ENCODE results near the gene TMEM40. TPM values are rescaled to one million over a fixed set of nuclear protein-coding genes. Genes with fewer than 3 reads are reported as not detected.

The TMEM40 gene
- total and polyA plus RNA-seq, 2 donors (not counting 1 experiment from before 2014, with no cell fraction given): 0.33 TPM; not detected in 1

DNA sequence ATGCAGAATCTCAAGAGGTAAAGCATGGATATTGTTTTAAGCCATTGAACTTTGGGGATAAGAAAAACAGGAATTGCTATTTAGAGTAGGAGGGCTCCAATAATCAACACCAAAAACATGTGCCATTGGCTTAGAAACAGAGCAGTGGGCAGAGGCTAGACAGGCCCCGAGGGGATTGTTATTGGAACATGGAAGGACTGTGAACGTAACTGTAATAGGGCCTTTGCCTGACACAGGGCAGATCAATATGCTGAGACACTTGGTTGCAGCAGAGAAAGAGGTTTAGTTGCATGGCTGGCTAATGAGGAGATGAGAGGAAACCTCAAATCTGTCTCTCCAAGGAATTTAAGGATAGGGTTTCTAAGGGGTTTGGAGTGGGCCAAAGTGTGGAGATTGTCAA is 58.3 kb downstream of the TMEM40 start:
- H3K79me2 ChIP-seq (ENCODE audit: control insufficient read depth, insufficient read depth, low read length): no peaks in the 10 kb centered on the region
- CTCF ChIA-PET: no interaction called here
- H3K9ac ChIP-seq (ENCODE audit: low read length): no peak overlapping the region
- no peak overlapping the region for H3K27ac ChIP-seq (ENCODE audit: low read length in 2 of 2)
- H3K4me3 Mint-ChIP-seq: no peak overlapping the region
- ATAC-seq (ENCODE audit: low read depth) (no peak), DNase-seq (no peak)
- no peaks in the 10 kb centered on the region for H3K9me3 ChIP-seq (ENCODE audit: control extremely low read depth in 1 of 3, control insufficient read depth in 2 of 3, insufficient read depth in 1 of 3, low read length in 2 of 3)
- no peak overlapping the region for H3K4me3 ChIP-seq (ENCODE audit: control extremely low read depth in 1 of 5, extremely low read depth in 1 of 5, insufficient read depth in 1 of 5, low read depth in 2 of 5, low read length in 4 of 5)
- POLR2A ChIA-PET: interaction anchor here (0.6 kb wide), 1 partner anchor 178 kb away, joined by 5 read pairs; no protein-coding TSS in a partner anchor
- TF ChIP-seq, protein P1, sequence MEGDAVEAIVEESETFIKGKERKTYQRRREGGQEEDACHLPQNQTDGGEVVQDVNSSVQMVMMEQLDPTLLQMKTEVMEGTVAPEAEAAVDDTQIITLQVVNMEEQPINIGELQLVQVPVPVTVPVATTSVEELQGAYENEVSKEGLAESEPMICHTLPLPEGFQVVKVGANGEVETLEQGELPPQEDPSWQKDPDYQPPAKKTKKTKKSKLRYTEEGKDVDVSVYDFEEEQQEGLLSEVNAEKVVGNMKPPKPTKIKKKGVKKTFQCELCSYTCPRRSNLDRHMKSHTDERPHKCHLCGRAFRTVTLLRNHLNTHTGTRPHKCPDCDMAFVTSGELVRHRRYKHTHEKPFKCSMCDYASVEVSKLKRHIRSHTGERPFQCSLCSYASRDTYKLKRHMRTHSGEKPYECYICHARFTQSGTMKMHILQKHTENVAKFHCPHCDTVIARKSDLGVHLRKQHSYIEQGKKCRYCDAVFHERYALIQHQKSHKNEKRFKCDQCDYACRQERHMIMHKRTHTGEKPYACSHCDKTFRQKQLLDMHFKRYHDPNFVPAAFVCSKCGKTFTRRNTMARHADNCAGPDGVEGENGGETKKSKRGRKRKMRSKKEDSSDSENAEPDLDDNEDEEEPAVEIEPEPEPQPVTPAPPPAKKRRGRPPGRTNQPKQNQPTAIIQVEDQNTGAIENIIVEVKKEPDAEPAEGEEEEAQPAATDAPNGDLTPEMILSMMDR (IDR thresholded peaks at IDR 0.05): no peak
- no peak for TF ChIP-seq EZH2 (IDR thresholded peaks at IDR 0.05; ENCODE audit: borderline replicate concordance, insufficient read depth, low read depth, low read length, poor library complexity, severe bottlenecking)
- H3K27me3 ChIP-seq (replicated peaks in 1 of 4; ENCODE audit: control extremely low read depth in 1 of 4, control insufficient read depth in 3 of 4, insufficient read depth in 4 of 4, low read length in 3 of 4): peaks cover 0 to 1% (median 0%) of the 10 kb centered on the region in 4 experiments
- H3K27ac Mint-ChIP-seq: no peak overlapping the region
- H3K4me1 Mint-ChIP-seq: no peaks in the 10 kb centered on the region
- H3K4me1 ChIP-seq (ENCODE audit: control insufficient read depth in 2 of 2, insufficient read depth in 2 of 2, low read length in 2 of 2): no peaks in the 10 kb centered on the region
- no peak overlapping the region for H2AFZ ChIP-seq (ENCODE audit: insufficient read depth, low read depth, low read length, poor library complexity, severe bottlenecking)
- no peak overlapping the region for H3K4me2 ChIP-seq (replicated peaks; ENCODE audit: low read depth, low read length, poor library complexity, severe bottlenecking)
- H4K20me1 ChIP-seq (ENCODE audit: control insufficient read depth, insufficient read depth, low read length, poor library complexity, severe bottlenecking): no peaks in the 10 kb centered on the region
- H3K9me3 Mint-ChIP-seq (ENCODE audit: insufficient read depth): no peaks in the 10 kb centered on the region
- intact Hi-C loops (cut with micrococcal nuclease): no loop called here
- peaks cover 5% of the 10 kb centered on the region for H3K27me3 Mint-ChIP-seq
- WGBS (ENCODE audit: insufficient coverage): 89% methylated on average over 2 of the region's 2 CpGs
- H3K36me3 ChIP-seq (replicated peaks in 1 of 2; ENCODE audit: control extremely low read depth in 1 of 2, control insufficient read depth in 1 of 2, extremely low read depth in 1 of 2, insufficient read depth in 2 of 2, low read length in 1 of 2): no peaks in the 10 kb centered on the region

DNA sequence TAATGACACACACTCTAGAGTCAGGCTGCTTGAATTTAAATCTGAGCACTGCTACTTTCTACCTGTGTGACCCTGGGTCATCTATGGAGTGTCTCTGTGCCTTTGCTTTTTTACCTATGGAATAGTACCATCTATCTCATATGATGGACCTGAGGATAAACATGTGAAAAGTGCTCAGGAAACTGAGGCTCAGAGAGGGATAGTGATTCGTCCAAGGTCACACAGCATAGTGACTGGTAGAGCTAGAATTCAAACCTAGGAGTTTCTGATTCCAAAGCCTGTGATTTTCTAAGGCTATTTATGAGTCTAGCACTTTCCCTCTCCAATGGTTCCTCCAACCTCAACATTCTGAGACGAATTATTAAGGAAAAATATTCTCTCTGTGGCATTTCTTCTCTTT is 63.1 kb downstream of the TMEM40 start:
- no peak for ATAC-seq (ENCODE audit: low read depth)
- ChIA-PET CTCF (no interaction called here), POLR2A (no interaction called here)
- Histone ChIP-seq H3K27me3 (replicated peaks in 1 of 4; ENCODE audit: control extremely low read depth in 1 of 4, control insufficient read depth in 3 of 4, insufficient read depth in 4 of 4, low read length in 3 of 4) (no peaks in the 10 kb centered on the region), H3K4me2 (replicated peaks; ENCODE audit: low read depth, low read length, poor library complexity, severe bottlenecking) (no peak overlapping the region), H2AFZ (ENCODE audit: insufficient read depth, low read depth, low read length, poor library complexity, severe bottlenecking) (no peak overlapping the region), H3K36me3 (replicated peaks in 1 of 2; ENCODE audit: control extremely low read depth in 1 of 2, control insufficient read depth in 1 of 2, extremely low read depth in 1 of 2, insufficient read depth in 2 of 2, low read length in 1 of 2) (no peaks in the 10 kb centered on the region), H3K4me3 (ENCODE audit: control extremely low read depth in 1 of 5, extremely low read depth in 1 of 5, insufficient read depth in 1 of 5, low read depth in 2 of 5, low read length in 4 of 5) (no peak overlapping the region), H3K9ac (ENCODE audit: low read length) (no peak overlapping the region), H3K79me2 (ENCODE audit: control insufficient read depth, insufficient read depth, low read length) (no peaks in the 10 kb centered on the region), H3K27ac (ENCODE audit: low read length in 2 of 2) (no peak overlapping the region), H3K4me1 (ENCODE audit: control insufficient read depth in 2 of 2, insufficient read depth in 2 of 2, low read length in 2 of 2) (no peaks in the 10 kb centered on the region), H4K20me1 (ENCODE audit: control insufficient read depth, insufficient read depth, low read length, poor library complexity, severe bottlenecking) (no peaks in the 10 kb centered on the region), H3K9me3 (ENCODE audit: control extremely low read depth in 1 of 3, control insufficient read depth in 2 of 3, insufficient read depth in 1 of 3, low read length in 2 of 3) (no peaks in the 10 kb centered on the region)
- DNase-seq: no peak
- 67% methylated on average over 1 of the region's 2 CpGs for WGBS (ENCODE audit: insufficient coverage)
- Mint-ChIP-seq H3K27ac (no peak overlapping the region), H3K9me3 (ENCODE audit: insufficient read depth) (no peaks in the 10 kb centered on the region), H3K4me1 (no peaks in the 10 kb centered on the region), H3K27me3 (no peaks in the 10 kb centered on the region), H3K4me3 (no peak overlapping the region)
- TF ChIP-seq EZH2 (IDR thresholded peaks at IDR 0.05; ENCODE audit: borderline replicate concordance, insufficient read depth, low read depth, low read length, poor library complexity, severe bottlenecking): no peak
- TF ChIP-seq, protein P1 (IDR thresholded peaks at IDR 0.05): no peak
- intact Hi-C loops (cut with micrococcal nuclease): no loop called here

Measured in B cell (primary cell).